ENCODE data around the gene LCE5A. TPM values are rescaled to one million over a fixed set of nuclear protein-coding genes. Genes with fewer than 3 reads are reported as not detected.

Gene LCE5A
- polyA plus RNA-seq, 1 donor from 2014 or later = not detected

DNA sequence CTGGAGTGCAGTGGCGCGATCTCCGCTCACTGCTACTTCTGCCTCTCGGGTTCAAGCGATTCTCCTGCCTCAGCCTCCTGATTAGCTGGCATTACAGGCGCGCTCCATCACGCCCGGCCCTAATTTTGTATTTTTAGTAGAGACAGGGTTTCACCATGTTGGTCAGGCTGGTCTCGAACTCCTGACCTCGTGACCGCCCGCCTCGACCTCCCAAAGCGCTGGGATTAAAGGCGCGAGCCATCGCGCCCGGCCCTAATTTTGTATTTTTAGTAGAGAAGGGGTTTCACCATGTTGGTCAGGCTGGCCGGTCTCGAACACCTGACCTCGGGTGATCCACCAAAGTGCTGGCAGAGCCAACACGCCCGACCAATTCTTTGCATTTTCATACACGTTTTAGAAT, 48.0 kb upstream of the LCE5A start:
- TF ChIP-seq SMC3 (conservative IDR thresholded peaks at IDR 0.05; ENCODE audit: poor library complexity) = no peak
- no peak for TF ChIP-seq RAD21 (conservative IDR thresholded peaks at IDR 0.05)
- Histone ChIP-seq H3K9me2 (ENCODE audit: insufficient read depth, low read length) (no peaks in the 10 kb centered on the region), H2AFZ (ENCODE audit: low read depth, low read length) (no peak overlapping the region), H4K20me1 (ENCODE audit: insufficient read depth) (no peaks in the 10 kb centered on the region), H3F3A (ENCODE audit: insufficient read depth, low read length, poor library complexity, severe bottlenecking) (no peaks in the 10 kb centered on the region), H3K9me3 (ENCODE audit: low read length) (no peaks in the 10 kb centered on the region), H3K36me3 (ENCODE audit: insufficient read depth, low read length) (no peaks in the 10 kb centered on the region), H3K79me2 (replicated peaks; ENCODE audit: insufficient read depth, low read length) (no peaks in the 10 kb centered on the region), H3K4me2 (ENCODE audit: low read length) (no peak overlapping the region), H3K4me3 (ENCODE audit: low read length) (no peak overlapping the region), H3K27me3 (ENCODE audit: insufficient read depth, low read depth, low read length) (no peaks in the 10 kb centered on the region), H3K27ac (ENCODE audit: low read length) (no peak overlapping the region), H3K9ac (ENCODE audit: low read length) (no peak overlapping the region)

DNA sequence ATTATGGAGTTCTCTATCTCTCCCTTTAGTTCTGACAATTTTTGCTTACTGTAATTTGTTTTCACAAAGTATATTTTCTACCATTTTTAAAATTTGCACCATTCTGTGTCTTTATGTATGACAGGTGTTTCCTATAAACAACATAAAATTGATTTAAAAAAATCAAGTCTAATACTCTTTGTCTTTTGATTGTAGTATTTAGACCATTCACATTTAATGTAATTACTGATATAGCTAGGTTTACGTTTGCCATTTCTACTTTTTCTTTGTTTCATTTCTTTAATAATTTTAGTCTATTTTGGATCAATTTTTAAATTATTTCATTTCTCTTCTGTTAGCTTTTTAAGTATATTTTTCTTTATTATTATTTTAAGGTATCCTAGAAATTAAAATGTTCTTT, 44.4 kb upstream of the LCE5A start:
- no peak overlapping the region for H3K4me3 ChIP-seq (ENCODE audit: low read length)
- no peaks in the 10 kb centered on the region for H3F3A ChIP-seq (ENCODE audit: insufficient read depth, low read length, poor library complexity, severe bottlenecking)
- H3K79me2 ChIP-seq (replicated peaks; ENCODE audit: insufficient read depth, low read length) = no peaks in the 10 kb centered on the region
- H4K20me1 ChIP-seq (ENCODE audit: insufficient read depth) = no peaks in the 10 kb centered on the region
- no peaks in the 10 kb centered on the region for H3K27me3 ChIP-seq (ENCODE audit: insufficient read depth, low read depth, low read length)
- H3K9me2 ChIP-seq (ENCODE audit: insufficient read depth, low read length) = no peaks in the 10 kb centered on the region
- H3K4me2 ChIP-seq (ENCODE audit: low read length) = no peak overlapping the region
- TF ChIP-seq SMC3 (conservative IDR thresholded peaks at IDR 0.05; ENCODE audit: poor library complexity) = no peak
- TF ChIP-seq TAF1 (IDR thresholded peaks at IDR 0.05; ENCODE audit: low read depth) = no peak
- TF ChIP-seq, protein P1, sequence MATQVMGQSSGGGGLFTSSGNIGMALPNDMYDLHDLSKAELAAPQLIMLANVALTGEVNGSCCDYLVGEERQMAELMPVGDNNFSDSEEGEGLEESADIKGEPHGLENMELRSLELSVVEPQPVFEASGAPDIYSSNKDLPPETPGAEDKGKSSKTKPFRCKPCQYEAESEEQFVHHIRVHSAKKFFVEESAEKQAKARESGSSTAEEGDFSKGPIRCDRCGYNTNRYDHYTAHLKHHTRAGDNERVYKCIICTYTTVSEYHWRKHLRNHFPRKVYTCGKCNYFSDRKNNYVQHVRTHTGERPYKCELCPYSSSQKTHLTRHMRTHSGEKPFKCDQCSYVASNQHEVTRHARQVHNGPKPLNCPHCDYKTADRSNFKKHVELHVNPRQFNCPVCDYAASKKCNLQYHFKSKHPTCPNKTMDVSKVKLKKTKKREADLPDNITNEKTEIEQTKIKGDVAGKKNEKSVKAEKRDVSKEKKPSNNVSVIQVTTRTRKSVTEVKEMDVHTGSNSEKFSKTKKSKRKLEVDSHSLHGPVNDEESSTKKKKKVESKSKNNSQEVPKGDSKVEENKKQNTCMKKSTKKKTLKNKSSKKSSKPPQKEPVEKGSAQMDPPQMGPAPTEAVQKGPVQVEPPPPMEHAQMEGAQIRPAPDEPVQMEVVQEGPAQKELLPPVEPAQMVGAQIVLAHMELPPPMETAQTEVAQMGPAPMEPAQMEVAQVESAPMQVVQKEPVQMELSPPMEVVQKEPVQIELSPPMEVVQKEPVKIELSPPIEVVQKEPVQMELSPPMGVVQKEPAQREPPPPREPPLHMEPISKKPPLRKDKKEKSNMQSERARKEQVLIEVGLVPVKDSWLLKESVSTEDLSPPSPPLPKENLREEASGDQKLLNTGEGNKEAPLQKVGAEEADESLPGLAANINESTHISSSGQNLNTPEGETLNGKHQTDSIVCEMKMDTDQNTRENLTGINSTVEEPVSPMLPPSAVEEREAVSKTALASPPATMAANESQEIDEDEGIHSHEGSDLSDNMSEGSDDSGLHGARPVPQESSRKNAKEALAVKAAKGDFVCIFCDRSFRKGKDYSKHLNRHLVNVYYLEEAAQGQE (IDR thresholded peaks at IDR 0.05; ENCODE audit: borderline replicate concordance) = no peak
- no peak for TF ChIP-seq POLR2AphosphoS5 (IDR thresholded peaks at IDR 0.05)
- no peak for TF ChIP-seq EZH2 (IDR thresholded peaks at IDR 0.05; ENCODE audit: borderline replicate concordance, insufficient read depth, low read length, poor library complexity, severe bottlenecking)
- no peak for TF ChIP-seq MXI1 (conservative IDR thresholded peaks at IDR 0.05; ENCODE audit: poor library complexity, severe bottlenecking)
- TF ChIP-seq EP300 (conservative IDR thresholded peaks at IDR 0.05; ENCODE audit: poor library complexity, severe bottlenecking) = no peak
- no peak for TF ChIP-seq RAD21 (conservative IDR thresholded peaks at IDR 0.05)
- TF ChIP-seq, protein P2, sequence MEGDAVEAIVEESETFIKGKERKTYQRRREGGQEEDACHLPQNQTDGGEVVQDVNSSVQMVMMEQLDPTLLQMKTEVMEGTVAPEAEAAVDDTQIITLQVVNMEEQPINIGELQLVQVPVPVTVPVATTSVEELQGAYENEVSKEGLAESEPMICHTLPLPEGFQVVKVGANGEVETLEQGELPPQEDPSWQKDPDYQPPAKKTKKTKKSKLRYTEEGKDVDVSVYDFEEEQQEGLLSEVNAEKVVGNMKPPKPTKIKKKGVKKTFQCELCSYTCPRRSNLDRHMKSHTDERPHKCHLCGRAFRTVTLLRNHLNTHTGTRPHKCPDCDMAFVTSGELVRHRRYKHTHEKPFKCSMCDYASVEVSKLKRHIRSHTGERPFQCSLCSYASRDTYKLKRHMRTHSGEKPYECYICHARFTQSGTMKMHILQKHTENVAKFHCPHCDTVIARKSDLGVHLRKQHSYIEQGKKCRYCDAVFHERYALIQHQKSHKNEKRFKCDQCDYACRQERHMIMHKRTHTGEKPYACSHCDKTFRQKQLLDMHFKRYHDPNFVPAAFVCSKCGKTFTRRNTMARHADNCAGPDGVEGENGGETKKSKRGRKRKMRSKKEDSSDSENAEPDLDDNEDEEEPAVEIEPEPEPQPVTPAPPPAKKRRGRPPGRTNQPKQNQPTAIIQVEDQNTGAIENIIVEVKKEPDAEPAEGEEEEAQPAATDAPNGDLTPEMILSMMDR (IDR thresholded peaks at IDR 0.05; ENCODE audit: poor library complexity, severe bottlenecking) = no peak
- no peak overlapping the region for H3K27ac ChIP-seq (ENCODE audit: low read length)
- H3K36me3 ChIP-seq (ENCODE audit: insufficient read depth, low read length) = no peaks in the 10 kb centered on the region
- no peak overlapping the region for H2AFZ ChIP-seq (ENCODE audit: low read depth, low read length)
- no peak overlapping the region for H3K9ac ChIP-seq (ENCODE audit: low read length)
- peaks cover 3% of the 10 kb centered on the region for H3K9me3 ChIP-seq (ENCODE audit: low read length)
